Measurements from ENCODE around the gene ANKMY1. TPM values are rescaled to one million over a fixed set of nuclear protein-coding genes. Genes with fewer than 3 reads are reported as not detected.

The ANKMY1 gene
- total RNA-seq, 1 experiment from 2014 or later: 28.3 TPM

- peak overlapping the region; percentile 91 for H3K9ac ChIP-seq (ENCODE audit: low read length)
- ATAC-seq (no peak), DNase-seq (ENCODE audit: low read depth, low spot score) (no peak)
- H3K79me2 ChIP-seq (ENCODE audit: insufficient read depth, low read length): peaks cover 88% of the 10 kb centered on the region
- CTCF ChIA-PET: interaction anchor here (2.3 kb wide), 1 partner anchor 19 kb away, joined by 38 read pairs; no protein-coding TSS in a partner anchor
- no TSS peak for BruUV-seq (replicated peaks)
- H2AFZ ChIP-seq (ENCODE audit: low read depth, low read length, poor library complexity, severe bottlenecking): no peak overlapping the region
- no peaks in the 10 kb centered on the region for H3K9me3 ChIP-seq (ENCODE audit: control insufficient read depth in 1 of 2, insufficient read depth in 1 of 2, low read depth in 1 of 2, low read length in 2 of 2)
- H3K4me1 ChIP-seq (ENCODE audit: control insufficient read depth in 1 of 2, insufficient read depth in 2 of 2, low read length in 2 of 2): peaks cover 40 to 59% of the 10 kb centered on the region in 2 experiments
- POLR2A ChIA-PET: interaction anchor here (1.3 to 3.5 kb wide), 2 partner anchors 19 to 56 kb away, joined by 3 to 23 read pairs; no protein-coding TSS in a partner anchor
- RAD21 ChIA-PET (ENCODE audit: low non-redundant PET in 1 of 2, low total read pairs in 2 of 2, uncharacterized antibody in 2 of 2, unreplicated experiment in 2 of 2): no interaction called here
- intact Hi-C loops (cut with micrococcal nuclease): no loop called here
- H3K27ac ChIP-seq (ENCODE audit: low read depth, low read length): peak overlapping the region; percentile 85
- H3K27me3 ChIP-seq (ENCODE audit: insufficient read depth, low read length): no peaks in the 10 kb centered on the region
- no peaks in the 10 kb centered on the region for H3K9me2 ChIP-seq (ENCODE audit: insufficient read depth)
- H4K20me1 ChIP-seq (ENCODE audit: insufficient read depth): no peaks in the 10 kb centered on the region
- peak overlapping the region; percentile 98 to 99 for H3K4me3 ChIP-seq (replicated peaks in 1 of 2; ENCODE audit: low read depth in 1 of 2, low read length in 2 of 2)
- no peak for TF ChIP-seq FOSL1 (IDR thresholded peaks at IDR 0.05; ENCODE audit: low read depth)
- no peak for TF ChIP-seq POLR2A (IDR thresholded peaks at IDR 0.05; ENCODE audit: borderline replicate concordance, extremely low read depth, insufficient read depth, insufficient read length)
- TF ChIP-seq ZNF274 (IDR thresholded peaks at IDR 0.05; ENCODE audit: low read depth, low read length): no peak
- TF ChIP-seq CTCF (IDR thresholded peaks at IDR 0.05 in 2 of 3, conservative IDR thresholded peaks at IDR 0.05 in 1 of 3; ENCODE audit: borderline replicate concordance in 1 of 3, insufficient read depth in 1 of 3, low read depth in 2 of 3, low read length in 2 of 3): no peak
- no peak for TF ChIP-seq SRF (IDR thresholded peaks at IDR 0.05; ENCODE audit: low read depth)
- TF ChIP-seq POLR2AphosphoS5 (IDR thresholded peaks at IDR 0.05; ENCODE audit: low read depth, low read length): no peak
- TF ChIP-seq CBX3 (IDR thresholded peaks at IDR 0.05; ENCODE audit: low read depth): no peak
- no peak for TF ChIP-seq ATF3 (IDR thresholded peaks at IDR 0.05)
- TF ChIP-seq, protein P1, sequence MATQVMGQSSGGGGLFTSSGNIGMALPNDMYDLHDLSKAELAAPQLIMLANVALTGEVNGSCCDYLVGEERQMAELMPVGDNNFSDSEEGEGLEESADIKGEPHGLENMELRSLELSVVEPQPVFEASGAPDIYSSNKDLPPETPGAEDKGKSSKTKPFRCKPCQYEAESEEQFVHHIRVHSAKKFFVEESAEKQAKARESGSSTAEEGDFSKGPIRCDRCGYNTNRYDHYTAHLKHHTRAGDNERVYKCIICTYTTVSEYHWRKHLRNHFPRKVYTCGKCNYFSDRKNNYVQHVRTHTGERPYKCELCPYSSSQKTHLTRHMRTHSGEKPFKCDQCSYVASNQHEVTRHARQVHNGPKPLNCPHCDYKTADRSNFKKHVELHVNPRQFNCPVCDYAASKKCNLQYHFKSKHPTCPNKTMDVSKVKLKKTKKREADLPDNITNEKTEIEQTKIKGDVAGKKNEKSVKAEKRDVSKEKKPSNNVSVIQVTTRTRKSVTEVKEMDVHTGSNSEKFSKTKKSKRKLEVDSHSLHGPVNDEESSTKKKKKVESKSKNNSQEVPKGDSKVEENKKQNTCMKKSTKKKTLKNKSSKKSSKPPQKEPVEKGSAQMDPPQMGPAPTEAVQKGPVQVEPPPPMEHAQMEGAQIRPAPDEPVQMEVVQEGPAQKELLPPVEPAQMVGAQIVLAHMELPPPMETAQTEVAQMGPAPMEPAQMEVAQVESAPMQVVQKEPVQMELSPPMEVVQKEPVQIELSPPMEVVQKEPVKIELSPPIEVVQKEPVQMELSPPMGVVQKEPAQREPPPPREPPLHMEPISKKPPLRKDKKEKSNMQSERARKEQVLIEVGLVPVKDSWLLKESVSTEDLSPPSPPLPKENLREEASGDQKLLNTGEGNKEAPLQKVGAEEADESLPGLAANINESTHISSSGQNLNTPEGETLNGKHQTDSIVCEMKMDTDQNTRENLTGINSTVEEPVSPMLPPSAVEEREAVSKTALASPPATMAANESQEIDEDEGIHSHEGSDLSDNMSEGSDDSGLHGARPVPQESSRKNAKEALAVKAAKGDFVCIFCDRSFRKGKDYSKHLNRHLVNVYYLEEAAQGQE (IDR thresholded peaks at IDR 0.05; ENCODE audit: low read depth): no peak
- TF ChIP-seq RAD21 (IDR thresholded peaks at IDR 0.05; ENCODE audit: low read depth): no peak
- no peak for TF ChIP-seq ELF1 (IDR thresholded peaks at IDR 0.05; ENCODE audit: borderline replicate concordance, low read depth)
- TF ChIP-seq EZH2phosphoT487 (IDR thresholded peaks at IDR 0.05; ENCODE audit: borderline replicate concordance): no peak
- peaks cover 2 to 7% of the 10 kb centered on the region in 2 experiments; a peak in 2 of 4 replicates for H3K36me3 ChIP-seq (ENCODE audit: control insufficient read depth in 1 of 2, insufficient read depth in 2 of 2, low read length in 2 of 2)
- peak overlapping the region; percentile 96 for H3K4me2 ChIP-seq (ENCODE audit: low read length)
Measured at GRCh38 chr2:240585101-240585500, 27.3 kb upstream of the ANKMY1 start.

Measured in HCT116 (cell line).